Liver (tissue), 9 donors: Measurements from ENCODE around the gene CHID1. TPM values are rescaled to one million over a fixed set of nuclear protein-coding genes. Genes with fewer than 3 reads are reported as not detected.

Experiments used
- DNase-seq: peaks from one replicate; pipeline ENCODE4 v3.0.0-alpha.2; 2017; ENCODE audit warnings: low spot score
- H3K27ac ChIP-seq, 2 donors: one replicate each; pipeline ENCODE4 v1.7.0; 2013; ENCODE audit warnings: inconsistent platforms in 2 of 2, low read length in 2 of 2, control low read depth in 1 of 2, low read depth in 1 of 2, mild to moderate bottlenecking in 1 of 2
- H3K27me3 ChIP-seq, 4 donors: one replicate each; pipeline versions ENCODE4 v1.6.1 to v1.7.0; 2013; ENCODE audit warnings: low read length in 3 of 4, inconsistent platforms in 1 of 4, mild to moderate bottlenecking in 1 of 4, moderate library complexity in 1 of 4; ENCODE audit not compliant: control insufficient read depth in 4 of 4, insufficient read depth in 4 of 4
- H3K36me3 ChIP-seq, 4 donors: one replicate each; pipeline versions ENCODE4 v1.6.1 to v1.7.0; 2013; ENCODE audit warnings: low read length in 3 of 4, mild to moderate bottlenecking in 3 of 4, low read depth in 1 of 4, moderate library complexity in 1 of 4; ENCODE audit not compliant: control insufficient read depth in 4 of 4, insufficient read depth in 3 of 4
- H3K4me1 ChIP-seq, 4 donors: one replicate each; pipeline versions ENCODE4 v1.6.1 to v1.7.0; 2013; ENCODE audit warnings: low read length in 3 of 4, mild to moderate bottlenecking in 3 of 4, moderate library complexity in 1 of 4; ENCODE audit not compliant: control insufficient read depth in 4 of 4, insufficient read depth in 4 of 4
- H3K4me3 ChIP-seq, 3 donors: one replicate each; pipeline versions ENCODE4 v1.6.1 to v1.7.0; 2013; ENCODE audit warnings: low read length in 3 of 3, control low read depth in 1 of 3, low read depth in 1 of 3, mild to moderate bottlenecking in 1 of 3
- H3K9ac ChIP-seq, 2 donors: one replicate each; pipeline ENCODE4 v1.7.0; 2013; ENCODE audit warnings: low read length in 2 of 2, mild to moderate bottlenecking in 2 of 2, moderate library complexity in 2 of 2, control low read depth in 1 of 2, low read depth in 1 of 2
- H3K9me3 ChIP-seq, 4 donors: one replicate each; pipeline versions ENCODE4 v1.6.1 to v1.7.0; 2013; ENCODE audit warnings: low read length in 3 of 4; ENCODE audit not compliant: control insufficient read depth in 4 of 4
- FOXA1 ChIP-seq: IDR thresholded peaks from 2 replicates; pipeline ENCODE4 v1.6.1; 2016; ENCODE audit warnings: antibody characterized with exemption
- FOXA2 ChIP-seq: IDR thresholded peaks from 2 replicates; pipeline ENCODE4 v1.6.1; 2016; ENCODE audit warnings: antibody characterized with exemption
- GABPA ChIP-seq, 2 donors: IDR thresholded peaks in 1 of 2; conservative IDR thresholded peaks in 1 of 2; 2 replicates each; pipeline ENCODE4 v1.6.1; 2016; ENCODE audit warnings: antibody characterized with exemption in 2 of 2, mild to moderate bottlenecking in 1 of 2, moderate library complexity in 1 of 2
- JUND ChIP-seq, 2 donors: IDR thresholded peaks; 2 replicates each; pipeline ENCODE4 v1.6.1; 2016; ENCODE audit warnings: antibody characterized with exemption in 2 of 2
- NR2F2 ChIP-seq: IDR thresholded peaks from 2 replicates; pipeline ENCODE4 v1.6.1; 2016; ENCODE audit warnings: antibody characterized with exemption
- RAD21 ChIP-seq, 2 donors: IDR thresholded peaks; 2 replicates each; pipeline ENCODE4 v1.6.1; 2016; ENCODE audit warnings: antibody characterized with exemption in 2 of 2, mild to moderate bottlenecking in 2 of 2
- RXRA ChIP-seq, 2 donors: IDR thresholded peaks; 2 replicates each; pipeline ENCODE4 v1.6.1; 2017 to 2018; ENCODE audit warnings: antibody characterized with exemption in 2 of 2, mild to moderate bottlenecking in 1 of 2
- SP1 ChIP-seq: IDR thresholded peaks from 2 replicates; pipeline ENCODE4 v1.6.1; 2018; ENCODE audit warnings: antibody characterized with exemption, mild to moderate bottlenecking
- TAF1 ChIP-seq: conservative IDR thresholded peaks from 2 replicates; pipeline ENCODE4 v1.6.1; 2016; ENCODE audit warnings: antibody characterized with exemption, mild to moderate bottlenecking
- YY1 ChIP-seq: IDR thresholded peaks from 2 replicates; pipeline ENCODE4 v1.6.1; 2016; ENCODE audit warnings: antibody characterized with exemption, mild to moderate bottlenecking
- WGBS: extraction: QIAGEN DNeasy Blood & Tissue Kit; methylation state at CpG from one replicate; pipeline ENCODE4 v1.1.7; 2013; 5-methylcytosine and 5-hydroxymethylcytosine counted together
- polyA plus RNA-seq, 2 donors: library from polyadenylated mRNA; stranded (reverse) in 1 of 2; unstranded in 1 of 2; fragments of 200-250 nt in 1 of 2; fragments of >200 nt in 1 of 2; fragmentation: Nextera tagmentation in 1 of 2; extraction: Ambion mirVana in 1 of 2; gene quantifications; one replicate each; pipeline versions ENCODE4 v1.2.1 to v1.2.3, GENCODE V29; 2013 to 2015
- total RNA-seq, 2 donors: library from RNA; depleted of rRNA; stranded (reverse); fragments of >200 nt; gene quantifications; one replicate each; pipeline ENCODE4 v1.2.3, GENCODE V29; 2014
- TF ChIP-seq, protein P1 (sequence below): IDR thresholded peaks from 2 replicates; pipeline ENCODE4 v1.6.1; 2016; ENCODE audit warnings: antibody characterized with exemption
- TF ChIP-seq, protein P2 (sequence below): IDR thresholded peaks from 2 replicates; pipeline ENCODE4 v1.6.1; 2016; ENCODE audit warnings: antibody characterized with exemption
- TF ChIP-seq, protein P3 (sequence below): IDR thresholded peaks from 2 replicates; pipeline ENCODE4 v1.6.1; 2016; ENCODE audit warnings: antibody characterized with exemption
- donor health status: healthy.
- donor health status: healthy.
- donor health status: healthy.
- donor health status: healthy.
- donor health status: healthy.

The CHID1 gene
- total and polyA plus RNA-seq, 4 donors: 39.5 to 68.8 (median 59.1) TPM

DNA sequence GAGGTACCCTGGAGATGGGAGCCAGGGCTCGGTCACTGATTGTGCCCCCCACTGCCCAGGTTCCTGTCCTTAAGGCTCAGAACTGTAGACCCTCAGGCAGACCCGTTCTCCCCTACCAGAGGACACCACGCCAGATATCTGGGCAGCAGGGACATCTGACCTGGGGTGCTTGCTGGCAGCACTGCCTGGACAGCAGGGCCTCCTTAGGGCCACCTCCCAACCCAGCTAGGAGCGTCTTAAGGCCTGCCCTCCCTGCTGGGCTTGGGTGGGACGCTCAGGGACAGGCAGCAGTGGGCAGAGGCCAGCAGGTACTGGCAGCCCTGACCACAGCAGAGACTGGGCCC, 71.4 kb downstream of the CHID1 start:
- no peak overlapping the region for H3K27ac ChIP-seq

DNA sequence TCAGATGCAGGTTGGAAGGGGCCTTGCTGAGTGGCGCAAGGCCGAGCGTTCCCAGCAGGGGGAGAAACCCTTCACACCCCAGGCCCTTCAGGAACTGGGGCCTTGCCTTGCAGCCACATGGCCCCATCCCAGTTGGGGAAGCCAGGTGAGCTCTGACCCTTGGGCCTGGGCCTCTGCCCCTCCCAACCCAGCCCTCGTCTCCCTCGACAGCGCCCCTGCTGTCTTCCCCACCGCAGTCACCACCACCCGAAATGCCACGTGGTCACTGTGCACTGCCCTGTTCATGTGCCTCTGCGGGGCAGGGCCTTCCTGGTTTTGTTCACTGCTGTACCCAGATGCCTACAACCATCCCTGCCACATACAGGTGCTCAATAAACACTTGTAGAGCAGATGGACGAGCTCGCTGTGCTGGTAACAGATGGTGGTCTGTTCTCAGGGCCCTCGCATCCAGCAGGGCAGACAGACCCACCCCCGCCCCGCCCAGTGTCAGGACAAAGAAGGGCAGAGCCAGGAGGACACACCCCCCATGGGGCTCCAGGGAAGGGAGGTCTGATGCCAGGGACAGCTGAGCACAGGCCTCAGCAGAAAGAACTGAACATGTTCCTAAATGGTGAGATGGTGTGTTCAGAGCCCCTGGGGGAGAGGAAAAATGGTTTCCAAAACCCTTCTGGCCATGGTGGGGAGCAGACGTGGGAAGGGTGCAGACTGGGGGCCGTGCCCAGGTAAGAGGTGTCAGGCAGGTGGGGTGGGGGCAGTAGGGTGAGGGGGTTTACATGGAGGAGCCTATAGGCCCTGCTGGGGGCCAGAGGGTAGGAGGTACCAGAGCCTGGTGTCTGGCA, 72.0 kb downstream of the CHID1 start:
- 58% methylated on average over 17 of the region's 17 CpGs for WGBS
- H3K27ac ChIP-seq: no peak overlapping the region
- peaks cover 5 to 28% (median 11%) of the 10 kb centered on the region in 4 donors for H3K36me3 ChIP-seq
- H3K9me3 ChIP-seq: no peaks in the 10 kb centered on the region
- H3K4me3 ChIP-seq: no peak overlapping the region
- H3K4me1 ChIP-seq: peaks cover 26 to 56% (median 39%) of the 10 kb centered on the region in 4 donors
- no peaks in the 10 kb centered on the region for H3K27me3 ChIP-seq
- DNase-seq: no peak
- no peak overlapping the region for H3K9ac ChIP-seq
- TF ChIP-seq SP1 (no peak), RAD21 (IDR thresholded peaks at IDR 0.05) (no peak)
- TF ChIP-seq, protein P1, sequence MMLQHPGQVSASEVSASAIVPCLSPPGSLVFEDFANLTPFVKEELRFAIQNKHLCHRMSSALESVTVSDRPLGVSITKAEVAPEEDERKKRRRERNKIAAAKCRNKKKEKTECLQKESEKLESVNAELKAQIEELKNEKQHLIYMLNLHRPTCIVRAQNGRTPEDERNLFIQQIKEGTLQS: no peak
- TF ChIP-seq, protein P2, sequence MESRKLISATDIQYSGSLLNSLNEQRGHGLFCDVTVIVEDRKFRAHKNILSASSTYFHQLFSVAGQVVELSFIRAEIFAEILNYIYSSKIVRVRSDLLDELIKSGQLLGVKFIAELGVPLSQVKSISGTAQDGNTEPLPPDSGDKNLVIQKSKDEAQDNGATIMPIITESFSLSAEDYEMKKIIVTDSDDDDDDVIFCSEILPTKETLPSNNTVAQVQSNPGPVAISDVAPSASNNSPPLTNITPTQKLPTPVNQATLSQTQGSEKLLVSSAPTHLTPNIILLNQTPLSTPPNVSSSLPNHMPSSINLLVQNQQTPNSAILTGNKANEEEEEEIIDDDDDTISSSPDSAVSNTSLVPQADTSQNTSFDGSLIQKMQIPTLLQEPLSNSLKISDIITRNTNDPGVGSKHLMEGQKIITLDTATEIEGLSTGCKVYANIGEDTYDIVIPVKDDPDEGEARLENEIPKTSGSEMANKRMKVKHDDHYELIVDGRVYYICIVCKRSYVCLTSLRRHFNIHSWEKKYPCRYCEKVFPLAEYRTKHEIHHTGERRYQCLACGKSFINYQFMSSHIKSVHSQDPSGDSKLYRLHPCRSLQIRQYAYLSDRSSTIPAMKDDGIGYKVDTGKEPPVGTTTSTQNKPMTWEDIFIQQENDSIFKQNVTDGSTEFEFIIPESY: no peak

More for the DNA sequence above, 71.4 kb downstream of the CHID1 start:
- no peaks in the 10 kb centered on the region for H3K27me3 ChIP-seq
- no peak for TF ChIP-seq JUND (IDR thresholded peaks at IDR 0.05)
- DNase-seq: no peak
- H3K9ac ChIP-seq: no peak overlapping the region
- H3K4me3 ChIP-seq: no peak overlapping the region
- WGBS: 95% methylated on average over 5 of the region's 5 CpGs
- no peaks in the 10 kb centered on the region for H3K9me3 ChIP-seq
- peaks cover 5 to 28% (median 11%) of the 10 kb centered on the region in 4 donors for H3K36me3 ChIP-seq
- H3K4me1 ChIP-seq: peaks cover 31 to 56% (median 39%) of the 10 kb centered on the region in 4 donors

DNA sequence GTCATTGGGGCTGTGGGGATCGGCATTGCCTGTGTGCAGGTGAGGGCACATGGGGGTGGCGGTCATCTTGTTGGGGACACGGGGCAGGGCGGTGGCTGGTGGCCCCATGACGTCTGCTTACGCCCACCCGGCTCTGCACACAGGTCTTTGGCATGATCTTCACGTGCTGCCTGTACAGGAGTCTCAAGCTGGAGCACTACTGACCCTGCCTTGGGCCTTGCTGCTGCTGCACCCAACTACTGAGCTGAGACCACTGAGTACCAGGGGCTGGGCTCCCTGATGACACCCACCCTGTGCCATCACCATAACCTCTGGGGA, 72.7 kb downstream of the CHID1 start:
- TF ChIP-seq SP1 (no peak), GABPA (IDR thresholded peaks at IDR 0.05 in 1 of 2, conservative IDR thresholded peaks at IDR 0.05 in 1 of 2) (no peak), TAF1 (no peak), RAD21 (IDR thresholded peaks at IDR 0.05) (no peak), FOXA1 (no peak), RXRA (IDR thresholded peaks at IDR 0.05) (no peak), NR2F2 (no peak), FOXA2 (no peak), JUND (IDR thresholded peaks at IDR 0.05) (no peak), YY1 (no peak)
- TF ChIP-seq, protein P3, sequence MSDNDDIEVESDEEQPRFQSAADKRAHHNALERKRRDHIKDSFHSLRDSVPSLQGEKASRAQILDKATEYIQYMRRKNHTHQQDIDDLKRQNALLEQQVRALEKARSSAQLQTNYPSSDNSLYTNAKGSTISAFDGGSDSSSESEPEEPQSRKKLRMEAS: no peak
- TF ChIP-seq, protein P2: no peak
- no peak overlapping the region for H3K9ac ChIP-seq
- no peak overlapping the region for H3K27ac ChIP-seq
- H3K4me1 ChIP-seq: peaks cover 19 to 53% (median 35%) of the 10 kb centered on the region in 4 donors
- H3K4me3 ChIP-seq: no peak overlapping the region
- DNase-seq: no peak
- WGBS: 81% methylated on average over 8 of the region's 8 CpGs
- H3K27me3 ChIP-seq: no peaks in the 10 kb centered on the region
- H3K36me3 ChIP-seq: peaks cover 5 to 28% (median 11%) of the 10 kb centered on the region in 4 donors
- H3K9me3 ChIP-seq: no peaks in the 10 kb centered on the region
